Bone marrow (tissue), 2 donors: ENCODE data around the gene APBB1IP.
"Not testable (repeated sequence)": the region's sequence is repeated elsewhere in the genome, so short reads cannot be mapped to it uniquely, and the experiment has no call there.

Experiments
- DNase-seq, 2 donors: peaks; one replicate each; lab custom pipeline; 2025; lab: John Stamatoyannopoulos, UW

Gene APBB1IP

GRCh38 chr10:26441491-26442214 is 3.5 kb downstream of the APBB1IP start:
- DNase-seq, result no peak

GRCh38 chr10:26445411-26446031 is 7.4 kb downstream of the APBB1IP start:
- DNase-seq, result no peak

GRCh38 chr10:26446258-26446657 is 8.1 kb downstream of the APBB1IP start:
- no peak for DNase-seq

- no peak for DNase-seq
Observed at GRCh38 chr10:26448292-26448691, 10.2 kb downstream of the APBB1IP start.

GRCh38 chr10:26448706-26449435 is 10.7 kb downstream of the APBB1IP start:
- no peak for DNase-seq

- DNase-seq, result no peak
Observed at GRCh38 chr10:26449726-26450125, 11.6 kb downstream of the APBB1IP start.

- DNase-seq, result no peak
Observed at GRCh38 chr10:26451903-26452302, 13.8 kb downstream of the APBB1IP start.

GRCh38 chr10:26453850-26454249 is 15.7 kb downstream of the APBB1IP start:
- no peak for DNase-seq

- DNase-seq, result no peak
Observed at GRCh38 chr10:26454891-26455290, 16.8 kb downstream of the APBB1IP start.

GRCh38 chr10:26455567-26456315 is 17.6 kb downstream of the APBB1IP start:
- DNase-seq, result peak in 1 of 2 donors; percentile 33

GRCh38 chr10:26457088-26457487 is 18.9 kb downstream of the APBB1IP start:
- DNase-seq, result no peak

GRCh38 chr10:26460736-26461135 is 22.6 kb downstream of the APBB1IP start:
- DNase-seq, result no peak

GRCh38 chr10:26463986-26464385 is 25.8 kb downstream of the APBB1IP start:
- DNase-seq, result no peak

- no peak for DNase-seq
Observed at GRCh38 chr10:26464632-26465280, 26.6 kb downstream of the APBB1IP start.

GRCh38 chr10:26466531-26466930 is 28.4 kb downstream of the APBB1IP start:
- not testable (repeated sequence) for DNase-seq

- DNase-seq, result no peak
Observed at GRCh38 chr10:26467639-26468038, 29.5 kb downstream of the APBB1IP start.

GRCh38 chr10:26468291-26468690 is 30.1 kb downstream of the APBB1IP start:
- DNase-seq, result no peak

- no peak for DNase-seq
Observed at GRCh38 chr10:26468700-26469099, 30.6 kb downstream of the APBB1IP start.

GRCh38 chr10:26472492-26472778 is 34.3 kb downstream of the APBB1IP start:
- no peak for DNase-seq

- no peak for DNase-seq
Observed at GRCh38 chr10:26474026-26474425, 35.9 kb downstream of the APBB1IP start.

GRCh38 chr10:26474845-26475244 is 36.7 kb downstream of the APBB1IP start:
- not testable (repeated sequence) for DNase-seq

- DNase-seq, result no peak
Observed at GRCh38 chr10:26475386-26475785, 37.2 kb downstream of the APBB1IP start.
